HG02678 (cell line): ENCODE data around the gene FSTL4.

Source experiments
- ATAC-seq: cut with Tn5 transposase; IDR thresholded peaks from one replicate; pipeline ENCODE4 v1.9.1; 2021; ENCODE audit warnings: mild to moderate bottlenecking, moderate library complexity; ENCODE audit not compliant: unreplicated experiment

The FSTL4 gene

DNA sequence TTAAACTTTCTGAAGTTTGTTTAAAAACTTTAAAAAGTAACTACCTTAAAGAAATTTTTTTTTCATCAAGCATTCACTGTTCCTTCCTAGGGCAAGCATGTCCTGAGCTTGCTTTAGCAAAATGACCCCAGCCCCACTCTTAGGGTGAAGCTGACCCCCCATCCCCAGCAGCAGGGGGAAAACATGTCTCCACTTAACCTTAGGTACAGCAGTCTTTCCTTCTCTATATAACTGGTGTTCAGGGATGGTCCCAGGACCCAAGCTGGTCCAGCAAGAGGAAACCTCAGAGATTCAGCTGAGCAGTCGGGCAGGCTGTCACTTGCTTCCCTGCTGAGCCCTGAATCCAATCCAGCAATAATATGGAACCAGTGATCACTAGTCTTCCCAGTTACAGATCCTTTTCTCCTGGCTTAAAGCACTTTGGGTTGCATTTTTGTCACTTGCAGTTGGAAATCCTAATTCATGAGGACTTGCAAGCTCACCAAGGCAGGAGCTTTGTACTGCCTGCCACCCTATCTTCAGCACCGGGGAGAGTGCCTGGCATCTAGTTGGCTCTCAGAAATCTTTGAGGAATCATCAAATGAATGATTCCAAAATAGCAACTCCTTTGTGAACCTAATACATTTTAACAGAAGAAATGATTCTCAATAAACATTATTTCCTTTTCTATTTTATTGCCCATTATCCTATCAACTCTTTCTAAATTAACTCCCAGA, 91.2 kb downstream of the FSTL4 start:
- no peak for ATAC-seq

DNA sequence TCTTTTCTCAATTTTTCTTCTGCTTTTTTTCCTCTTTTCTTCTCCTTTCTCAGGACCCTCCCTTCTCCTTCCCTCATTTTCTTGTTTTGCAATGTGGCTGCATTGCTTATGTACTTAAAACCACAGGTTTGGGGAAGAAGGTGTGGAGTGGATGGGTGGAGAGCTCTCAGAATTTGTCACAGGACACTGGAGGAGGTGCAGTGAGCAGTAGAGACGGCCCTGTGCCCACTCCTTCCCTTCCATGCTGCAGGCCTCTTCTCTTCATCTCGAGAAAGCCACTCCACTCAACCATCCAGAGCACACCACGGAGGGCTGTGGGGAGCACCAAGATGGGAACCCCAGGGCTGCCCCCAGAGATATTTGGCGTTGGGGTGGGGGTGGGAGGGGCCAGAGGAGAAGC, 92.3 kb downstream of the FSTL4 start:
- no peak for ATAC-seq

DNA sequence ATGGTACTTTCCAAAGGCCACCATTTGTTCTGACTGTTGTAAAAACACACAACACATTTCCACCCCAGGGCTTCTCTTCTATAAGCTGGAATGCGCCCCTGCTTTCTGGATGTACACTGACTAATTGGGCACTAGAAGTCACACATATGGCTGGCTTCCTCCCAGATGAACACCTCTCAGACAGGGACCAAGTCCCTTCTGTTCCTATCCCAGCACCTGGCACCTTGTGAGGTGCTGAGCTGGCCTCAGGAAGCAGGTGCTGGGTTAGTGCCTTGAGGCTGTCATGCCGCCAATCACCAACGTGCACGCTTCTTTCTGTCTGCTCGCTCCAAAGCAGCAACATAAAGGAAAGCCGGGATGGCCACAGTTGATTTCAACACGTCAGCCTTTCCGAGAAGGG, 93.2 kb downstream of the FSTL4 start:
- no peak for ATAC-seq

DNA sequence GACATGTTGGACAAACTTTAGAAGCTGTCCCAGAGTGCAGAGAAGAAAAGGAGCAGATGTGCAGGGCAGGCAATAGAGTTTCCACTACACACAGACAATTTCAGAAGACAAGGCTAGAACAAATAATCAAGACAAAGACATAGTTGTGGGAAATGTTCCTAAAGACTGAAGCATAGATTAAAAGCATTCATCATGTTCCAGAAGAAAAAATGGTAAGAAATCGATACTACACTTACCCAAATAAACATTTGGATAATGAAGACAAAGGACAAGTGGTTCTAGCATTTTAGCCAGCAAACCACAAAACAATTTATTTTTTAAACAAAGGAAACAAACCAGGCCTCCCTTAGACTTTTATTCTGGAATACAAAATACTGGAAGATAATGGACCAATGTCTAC, 97.9 kb downstream of the FSTL4 start:
- no peak for ATAC-seq

DNA sequence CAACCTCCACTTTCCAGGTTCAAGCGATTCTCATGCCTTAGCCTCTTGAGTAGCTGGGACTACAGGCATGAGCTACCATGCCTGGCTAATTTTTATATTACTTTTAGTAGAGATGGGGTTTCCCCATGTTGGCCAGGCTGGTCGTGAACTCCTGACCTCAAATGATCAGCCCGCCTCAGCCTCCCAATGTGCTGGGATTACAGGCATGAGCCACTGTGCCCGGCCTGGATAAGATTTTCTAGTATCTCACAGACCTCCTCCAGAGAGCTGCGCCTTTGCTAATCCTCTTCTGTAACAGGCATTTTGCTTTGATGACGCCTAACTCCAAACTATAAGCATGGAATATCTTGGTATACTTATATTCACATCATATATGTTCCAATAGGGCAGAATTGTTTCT, 99.4 kb downstream of the FSTL4 start:
- ATAC-seq: no peak

DNA sequence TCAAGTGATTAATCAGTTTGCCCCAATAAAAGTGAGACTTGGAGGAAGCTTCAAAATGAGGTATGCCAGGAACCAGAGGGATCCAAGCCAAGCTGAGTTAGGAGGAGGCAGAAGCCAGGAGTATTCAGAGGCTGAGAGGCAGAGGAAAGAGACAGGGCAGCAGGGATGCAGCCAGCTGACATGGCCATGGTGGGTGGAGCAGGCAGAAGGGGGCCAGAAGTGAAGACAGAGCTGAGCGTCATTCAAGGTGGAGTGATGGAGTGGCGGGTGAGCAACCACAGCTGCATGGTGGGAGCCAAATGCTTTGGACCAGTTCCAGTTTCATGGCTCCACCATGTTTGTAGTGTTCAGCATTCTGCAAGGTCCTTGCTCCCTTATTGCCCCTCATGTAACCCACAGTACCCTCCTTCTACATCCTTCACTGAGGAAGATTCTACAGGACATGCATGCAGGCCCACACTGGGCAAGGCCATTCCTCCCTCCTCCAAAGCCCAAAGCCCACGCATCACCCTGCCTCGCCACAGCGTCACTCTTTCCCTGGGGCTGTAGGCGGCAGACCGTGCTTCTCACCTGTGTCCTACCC, 100.6 kb downstream of the FSTL4 start:
- no peak for ATAC-seq

DNA sequence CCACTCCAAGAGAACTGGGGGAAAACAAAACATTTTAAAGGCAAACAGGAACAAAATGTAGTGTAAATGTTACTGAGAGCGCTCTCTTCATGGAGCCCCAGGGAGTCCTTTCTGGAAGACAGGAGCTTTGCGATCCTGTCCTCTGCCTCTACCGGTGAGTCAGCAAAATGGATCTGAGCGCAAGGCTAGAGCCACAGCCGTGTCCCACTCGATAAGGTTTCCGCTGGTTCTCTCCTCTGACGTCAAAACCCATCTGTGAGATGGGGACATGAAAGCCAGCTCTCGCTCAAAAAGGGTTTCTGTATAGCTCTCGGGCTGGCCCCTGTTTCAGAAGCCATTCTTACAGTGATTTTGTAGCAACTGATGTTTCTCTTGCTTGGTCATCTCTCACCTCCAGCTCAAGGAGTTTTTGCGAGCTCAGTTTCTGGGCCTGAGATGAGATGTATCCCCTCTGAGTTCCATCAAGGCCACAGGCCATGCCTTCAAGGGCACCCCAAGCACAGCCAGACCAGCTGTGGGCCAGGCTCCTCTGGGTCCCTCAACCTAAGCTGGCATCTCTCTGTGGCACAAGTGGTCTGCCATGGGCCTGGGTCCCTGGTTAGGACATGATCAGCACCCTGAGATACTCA, 101.6 kb downstream of the FSTL4 start:
- ATAC-seq: no peak

DNA sequence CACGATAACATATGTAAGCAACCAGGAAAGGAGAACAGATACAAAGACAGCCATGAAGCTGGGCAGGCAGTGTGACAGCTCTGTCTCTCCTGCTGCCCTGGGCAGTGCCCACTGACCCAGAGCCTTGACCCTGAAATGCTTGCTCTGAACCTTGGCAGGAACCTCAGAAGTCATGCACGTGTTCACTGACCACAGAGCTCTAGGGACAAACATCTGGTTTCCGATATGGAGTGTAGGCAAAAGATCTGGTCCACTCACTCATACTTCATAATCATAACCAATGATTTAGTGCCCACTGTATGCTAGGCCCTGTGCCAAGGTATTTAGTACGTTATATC, 102.6 kb downstream of the FSTL4 start:
- no peak for ATAC-seq

DNA sequence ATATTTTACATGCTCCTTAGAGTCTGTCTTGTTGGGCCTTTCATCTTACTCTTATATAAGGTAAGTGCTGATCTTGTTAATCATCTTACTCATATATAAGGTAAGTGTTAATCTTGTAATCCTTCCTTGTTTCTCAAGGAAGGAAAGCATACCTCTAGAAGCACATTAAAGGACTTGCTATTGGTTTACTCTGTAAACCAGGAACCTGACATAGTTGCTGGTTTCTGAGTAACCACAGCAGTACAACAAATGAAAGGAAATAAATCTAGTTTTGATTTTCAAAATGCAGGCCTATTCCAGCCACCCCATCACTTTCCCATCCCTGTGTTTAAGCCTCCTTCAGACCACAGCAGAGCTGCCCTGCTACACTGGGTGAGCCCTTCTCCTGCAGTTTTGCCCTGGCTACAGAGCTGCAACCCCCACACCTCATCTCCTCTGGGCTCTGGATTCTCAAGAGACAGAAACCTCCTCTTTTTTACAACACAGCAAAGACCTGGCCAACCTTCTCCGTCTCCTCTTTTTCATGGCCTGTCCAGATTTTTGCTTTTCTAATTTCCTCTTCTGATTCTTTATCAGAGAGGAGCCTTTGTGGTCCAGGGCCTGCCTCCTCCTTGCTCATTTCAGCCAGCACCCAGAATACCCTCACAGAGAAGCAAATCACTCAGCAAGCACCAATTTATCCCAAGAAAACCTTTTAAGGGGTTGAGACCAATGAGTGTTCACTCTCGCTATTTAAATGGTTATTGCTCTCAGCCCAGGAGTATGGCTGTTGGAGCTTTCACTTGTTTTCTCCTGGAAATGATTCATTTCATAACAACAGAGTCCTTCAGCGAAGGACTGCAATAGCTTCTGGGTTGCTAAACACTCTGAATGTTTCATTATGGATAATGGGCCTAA, 103.2 kb downstream of the FSTL4 start:
- no peak for ATAC-seq

DNA sequence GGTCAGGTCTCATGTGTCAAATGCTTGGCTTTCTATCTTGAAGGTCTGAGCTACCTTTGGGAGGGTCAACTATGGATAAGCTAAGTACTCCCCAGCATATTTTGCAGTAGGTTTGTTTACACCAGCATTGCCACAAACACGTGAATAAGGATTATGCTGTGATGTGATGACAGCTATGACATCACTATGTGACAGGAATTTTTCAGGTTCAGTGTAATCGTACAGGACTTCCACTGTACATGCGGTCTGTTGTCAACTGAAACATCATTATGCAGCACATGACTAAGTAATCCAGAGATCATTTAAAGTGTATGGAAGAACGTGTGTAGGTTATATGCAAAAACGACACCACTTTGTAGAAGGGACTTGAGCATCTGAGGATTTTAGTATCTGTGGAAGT, 104.0 kb downstream of the FSTL4 start:
- no peak for ATAC-seq

DNA sequence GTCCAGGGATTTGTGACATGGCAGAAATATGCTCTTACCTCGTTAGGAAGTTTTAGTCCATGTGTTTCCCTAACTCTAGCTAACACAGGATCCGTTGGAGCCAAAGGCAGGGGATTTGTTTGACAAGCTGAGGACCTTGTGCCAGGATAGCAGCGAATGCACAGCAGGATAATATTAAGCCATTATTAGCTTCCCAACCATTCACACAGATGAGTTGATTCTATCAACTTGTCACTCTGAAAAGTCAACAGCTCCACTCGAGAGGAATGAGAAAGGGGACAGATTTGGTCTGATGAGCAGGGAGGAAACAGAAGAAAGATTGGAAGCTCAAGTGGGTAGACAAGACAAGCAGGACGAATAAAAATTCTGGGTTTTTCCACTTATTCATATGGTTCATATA, 106.2 kb downstream of the FSTL4 start:
- no peak for ATAC-seq

DNA sequence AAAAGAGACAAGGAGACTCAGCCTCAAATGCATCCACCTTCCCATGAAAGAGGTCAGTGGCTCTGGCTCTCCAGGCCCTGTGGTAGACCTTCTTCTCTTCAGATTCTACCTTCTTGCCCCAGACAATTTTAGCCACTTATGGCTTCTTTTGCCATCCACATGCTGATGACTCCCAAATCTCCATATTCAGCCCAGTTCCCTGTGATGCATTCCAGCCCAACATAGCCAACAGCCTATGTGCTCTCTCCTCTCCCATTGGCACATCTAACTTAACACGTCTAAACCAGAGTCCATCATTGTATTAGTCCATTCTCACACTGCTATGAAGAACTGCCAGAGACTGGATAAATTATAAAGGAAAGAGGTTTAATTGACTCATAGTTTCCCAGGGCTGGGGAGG, 108.8 kb downstream of the FSTL4 start:
- ATAC-seq: no peak

DNA sequence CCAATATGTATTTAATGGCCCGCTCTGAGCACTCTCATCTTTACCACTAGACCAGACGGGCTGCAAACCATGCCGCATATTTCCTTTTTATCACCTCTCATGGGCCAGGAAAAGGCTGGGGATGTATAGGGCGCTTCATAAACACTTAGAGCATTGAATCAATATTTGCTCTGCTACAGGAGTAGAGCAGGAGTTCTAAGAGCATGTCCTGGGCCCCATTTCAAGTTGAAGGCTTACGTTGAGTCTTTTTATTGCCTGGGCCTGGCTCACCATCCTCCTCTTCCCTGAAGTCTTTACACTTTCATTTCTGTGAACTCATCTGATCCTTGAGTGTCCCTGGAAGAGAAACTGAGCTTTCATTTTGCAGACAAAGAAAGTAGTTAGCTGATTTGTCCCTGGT, 112.4 kb downstream of the FSTL4 start:
- no peak for ATAC-seq

DNA sequence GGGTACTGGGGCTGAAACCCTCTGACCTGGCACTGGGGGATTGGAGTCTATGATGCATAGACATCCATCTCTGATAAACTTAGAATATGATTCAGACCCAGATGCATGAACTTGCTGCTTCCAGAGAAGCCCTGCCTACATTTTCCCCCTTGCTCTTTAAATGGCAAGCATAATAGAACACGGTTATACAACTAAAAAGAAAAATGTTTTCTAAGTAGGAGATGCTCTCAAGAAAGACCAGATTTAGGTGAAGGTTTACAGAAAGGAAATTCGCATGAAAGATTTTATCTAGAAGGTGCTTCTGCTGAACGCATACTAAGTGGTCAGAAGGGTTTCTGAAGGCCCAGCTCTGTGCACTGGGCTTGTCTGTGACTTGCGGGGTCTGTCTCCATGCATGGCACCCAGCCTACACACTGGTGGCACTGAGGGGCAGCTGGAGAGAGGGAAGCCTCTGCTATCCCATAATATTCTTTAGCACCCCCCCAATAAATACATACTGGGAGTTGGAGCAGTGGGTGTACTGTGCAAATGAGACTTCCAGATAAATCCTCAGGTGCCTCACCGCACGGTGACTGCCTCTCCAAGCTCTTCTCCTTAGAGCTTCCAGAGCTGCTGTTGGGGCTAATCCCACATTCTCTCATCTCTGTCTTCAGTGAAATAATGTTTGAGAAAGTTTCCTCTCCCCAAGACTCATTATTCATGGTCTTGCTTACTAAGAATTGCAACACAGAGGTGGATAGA, 114.6 kb downstream of the FSTL4 start:
- no peak for ATAC-seq

DNA sequence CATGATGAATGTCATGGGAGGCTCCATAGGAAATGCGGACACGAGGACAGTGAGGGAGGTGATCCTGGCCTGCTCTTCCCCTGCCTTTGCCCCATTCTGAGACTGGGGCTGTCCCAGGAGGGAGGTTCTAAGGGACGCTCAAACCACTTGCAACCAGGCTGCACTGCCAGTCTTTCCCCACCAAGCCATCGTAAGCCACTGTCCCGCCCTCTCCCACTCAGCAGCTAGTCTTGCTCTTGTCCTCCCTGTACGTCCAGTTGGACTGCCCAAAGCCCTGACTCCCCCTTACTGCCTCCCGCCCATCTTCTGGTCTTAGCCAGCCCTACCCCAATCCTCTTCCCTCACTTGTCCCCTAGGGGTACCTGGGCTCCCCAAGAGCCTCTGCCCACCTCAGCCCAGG, 115.7 kb downstream of the FSTL4 start:
- no peak for ATAC-seq

DNA sequence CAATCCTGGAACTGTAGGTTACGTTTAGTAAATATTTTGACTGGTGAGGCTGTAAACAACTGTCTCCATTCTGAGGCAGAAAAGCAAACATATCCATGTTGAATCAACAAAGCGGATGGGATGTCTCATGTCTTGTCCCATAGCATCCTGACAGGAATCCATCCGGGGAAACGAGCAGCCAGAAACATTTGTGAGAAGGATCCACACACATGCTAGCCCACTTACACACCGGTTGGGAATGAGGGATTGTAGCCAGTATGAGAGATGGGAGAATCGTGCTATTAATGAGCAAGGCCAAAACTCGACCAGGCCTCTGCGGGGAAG, 117.5 kb downstream of the FSTL4 start:
- ATAC-seq: no peak

DNA sequence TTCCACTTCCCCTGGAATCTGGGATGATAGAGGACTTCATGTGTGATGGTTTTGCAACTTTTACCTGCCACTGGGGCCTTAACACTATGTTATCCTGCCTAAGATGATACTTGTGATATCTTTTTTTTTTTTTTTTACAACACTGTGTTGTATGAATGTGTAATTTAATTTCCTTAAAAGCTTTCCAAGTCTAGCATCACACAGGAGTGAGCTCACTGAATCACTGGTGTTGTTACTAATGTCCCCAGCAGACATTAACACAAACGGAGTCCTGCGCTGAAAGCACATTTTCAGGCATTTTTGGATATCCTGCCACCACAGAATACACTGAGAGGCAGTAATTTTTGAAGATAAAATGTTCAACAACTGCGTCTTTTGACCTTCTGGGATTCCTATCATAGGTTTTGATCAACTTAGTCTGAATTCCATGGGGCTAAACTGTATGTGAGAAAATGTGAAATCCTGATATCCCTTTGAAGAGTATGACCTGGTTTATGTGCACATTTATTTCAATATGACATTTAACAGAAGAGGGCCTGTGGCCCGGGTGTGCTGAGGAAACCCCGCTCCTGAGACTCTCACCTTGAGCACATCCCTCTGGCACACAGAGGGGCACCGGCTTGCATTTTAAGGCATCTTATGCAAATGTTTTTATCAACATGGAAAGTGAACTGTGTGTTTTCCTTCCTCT, 118.0 kb downstream of the FSTL4 start:
- ATAC-seq: no peak

DNA sequence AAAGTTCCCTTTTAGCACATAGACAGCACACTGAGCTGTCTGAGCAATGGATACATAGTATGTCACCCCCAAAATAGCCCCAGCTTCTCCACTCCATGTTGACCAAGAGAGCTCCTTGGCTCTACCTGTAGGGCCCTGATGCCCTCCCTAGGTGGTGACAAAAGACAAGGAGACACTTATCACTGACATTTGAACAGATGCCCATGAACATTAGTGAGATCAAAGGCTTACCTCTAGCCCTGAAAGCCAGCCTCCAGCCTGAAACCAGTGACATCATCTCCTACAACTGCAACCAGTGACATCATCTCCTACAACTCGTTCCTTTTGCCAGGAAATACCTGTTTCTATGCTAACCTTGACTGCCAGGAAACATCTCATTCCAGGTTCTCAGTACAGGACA, 122.7 kb downstream of the FSTL4 start:
- no peak for ATAC-seq

DNA sequence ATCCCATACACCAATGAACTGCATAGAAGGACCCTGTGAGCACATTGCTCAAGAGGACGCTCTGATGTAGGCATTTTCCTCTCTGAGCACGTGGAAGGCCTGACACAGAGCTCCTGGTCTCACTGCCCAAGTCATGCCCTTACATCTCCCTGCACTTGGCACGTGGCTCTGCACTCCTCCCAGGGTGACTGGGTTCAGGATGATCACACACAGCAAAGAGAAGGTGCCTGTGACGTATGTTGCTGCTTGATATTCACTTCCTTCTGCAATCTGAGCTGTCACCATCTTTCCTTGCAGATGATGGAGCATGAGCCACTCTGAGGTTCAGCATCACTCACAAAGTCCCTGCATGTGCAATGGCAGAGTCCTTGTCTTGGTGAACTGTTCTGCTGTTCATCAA, 125.2 kb downstream of the FSTL4 start:
- ATAC-seq: no peak

DNA sequence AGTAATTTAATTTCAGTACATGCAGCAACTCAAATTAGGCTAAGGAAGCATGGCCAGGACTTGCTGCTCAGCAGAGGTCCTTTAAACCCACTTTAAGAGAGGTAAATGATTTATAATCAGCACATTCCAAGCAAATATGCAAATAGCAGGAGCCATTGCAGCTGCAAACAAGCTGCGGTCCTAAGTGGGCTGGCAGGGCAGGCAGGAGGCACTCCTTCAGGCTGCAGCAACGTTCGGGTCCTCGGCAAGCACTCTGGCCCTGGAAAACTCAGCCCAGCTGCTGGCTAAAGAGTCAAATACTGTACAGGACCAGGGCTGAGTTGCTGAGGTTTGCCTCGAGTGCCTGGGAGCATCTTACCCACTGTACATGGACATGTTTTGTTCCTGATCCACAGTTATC, 126.9 kb downstream of the FSTL4 start:
- no peak for ATAC-seq
